GM18505 (cell line): ENCODE data around the gene CATSPERD.
A peak's percentile ranks its signal among the peaks of the same experiment; 100 is the strongest.
"Not testable (repeated sequence)": the region's sequence is repeated elsewhere in the genome, so short reads cannot be mapped to it uniquely, and the experiment has no call there.

ENCODE experiments used
- ATAC-seq: cut with Tn5 transposase; IDR thresholded peaks from one replicate; pipeline ENCODE4 v1.9.1; 2021; ENCODE audit not compliant: unreplicated experiment
- POLR2A ChIP-seq: IDR thresholded peaks from 4 replicates; pipeline ENCODE4 v1.6.1; 2011; ENCODE audit warnings: borderline replicate concordance; ENCODE audit not compliant: insufficient read depth, insufficient read length; ENCODE audit errors: extremely low read depth

The CATSPERD gene

GRCh38 chr19:5680437-5681368 is 39.7 kb upstream of the CATSPERD start, which contains the start of the genes HSD11B1L and MICOS13:
Gene HSD11B1L (plus strand): TSS chr19:5681027. CDS start chr19:5684833, 3,806 bp downstream.
Gene MICOS13 (minus strand): TSS chr19:5680516. CDS start chr19:5680486, 30 bp downstream.
- peak; percentile 84 for TF ChIP-seq POLR2A
- peak; percentile 74 for ATAC-seq

DNA sequence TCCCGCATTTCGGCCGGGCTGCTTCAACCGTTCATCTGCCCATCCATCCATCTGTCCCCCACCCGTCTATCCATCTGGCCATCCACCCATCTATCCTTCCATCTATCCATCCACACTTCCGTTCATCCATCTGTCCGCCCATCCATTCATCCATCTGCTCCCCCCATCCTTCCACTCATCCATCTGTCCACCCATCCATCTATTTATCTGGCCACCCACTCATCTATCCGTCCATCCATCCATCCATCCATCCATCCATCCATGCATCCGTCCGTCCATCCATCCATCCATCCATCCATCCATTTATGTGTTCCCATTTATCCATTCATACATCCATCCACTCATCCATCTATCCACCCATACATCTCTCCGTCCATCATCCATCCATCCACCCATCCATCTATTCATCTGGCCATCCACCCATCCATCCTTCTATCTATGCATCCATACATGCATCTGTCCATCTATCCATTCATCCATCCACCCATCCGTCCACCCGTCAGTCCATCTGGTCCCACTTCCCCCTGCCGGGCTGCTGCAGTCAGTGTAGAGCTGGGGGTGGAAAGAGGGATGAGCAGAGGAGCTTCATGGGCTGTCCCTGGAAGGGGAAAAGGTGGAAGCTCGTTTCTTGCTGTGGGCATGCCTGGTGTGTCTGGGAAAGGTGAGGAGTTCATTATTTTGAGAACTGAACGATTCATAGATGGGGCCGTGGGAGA is 38.9 kb upstream of the CATSPERD start:
- ATAC-seq, result no peak
- TF ChIP-seq POLR2A, result no peak

DNA sequence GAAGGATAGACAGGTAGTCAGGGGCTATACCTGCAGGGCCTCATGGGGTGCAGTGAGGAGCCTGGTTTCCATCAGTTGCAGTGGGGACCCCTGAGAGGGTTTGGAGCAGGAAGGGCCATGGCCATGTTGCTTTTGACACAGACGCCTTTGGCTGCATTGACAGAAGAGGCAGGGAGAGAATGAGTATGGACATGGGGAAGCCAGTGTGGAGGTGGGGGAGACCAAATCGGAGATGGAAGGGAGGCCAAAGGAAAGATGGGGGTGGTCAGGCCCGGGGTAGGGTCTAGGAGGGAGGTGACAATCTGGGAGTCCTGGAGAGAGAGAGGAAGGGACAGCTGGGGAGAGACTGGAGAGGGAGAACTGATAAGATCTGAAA is 38.3 kb upstream of the CATSPERD start:
- no peak for ATAC-seq
- no peak for TF ChIP-seq POLR2A

- TF ChIP-seq POLR2A, result no peak
- no peak for ATAC-seq
Observed at GRCh38 chr19:5683177-5683886, 37.1 kb upstream of the CATSPERD start.

DNA sequence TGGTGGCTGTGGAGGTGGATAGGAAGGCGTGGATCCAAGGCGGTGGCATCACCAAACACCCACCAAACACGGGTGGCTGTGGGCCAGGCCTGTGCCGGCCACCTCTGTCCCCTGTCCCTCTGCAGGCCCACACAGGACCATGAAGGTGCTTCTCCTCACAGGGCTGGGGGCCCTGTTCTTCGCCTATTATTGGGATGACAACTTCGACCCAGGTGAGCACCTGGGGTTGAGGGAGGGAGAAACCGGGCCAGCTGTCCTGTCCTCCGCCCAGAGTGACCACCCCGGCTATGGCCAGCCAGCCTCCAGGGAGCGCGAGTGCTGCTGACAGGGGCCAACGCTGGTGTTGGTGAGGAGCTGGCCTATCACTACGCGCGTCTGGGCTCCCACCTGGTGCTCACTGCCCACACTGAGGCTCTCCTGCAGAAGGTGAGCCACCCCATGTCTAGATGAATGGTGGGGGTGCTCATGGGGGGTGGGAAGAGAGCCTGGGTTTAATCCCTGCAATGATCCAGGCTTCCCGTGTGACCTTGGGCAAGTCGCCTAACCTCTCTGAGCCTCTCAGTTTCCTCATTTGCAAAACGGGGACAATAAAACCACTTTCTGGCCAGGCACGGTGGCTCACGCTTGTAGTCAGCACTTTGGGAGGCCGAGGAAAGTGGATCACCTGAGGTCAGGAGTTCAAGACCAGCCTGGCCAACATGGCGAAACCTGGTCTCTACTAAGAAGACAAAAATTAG is 35.6 kb upstream of the CATSPERD start:
- no peak for TF ChIP-seq POLR2A
- no peak for ATAC-seq

- ATAC-seq, result no peak
- peak; percentile 21 for TF ChIP-seq POLR2A
Observed at GRCh38 chr19:5686326-5686646, 34.2 kb upstream of the CATSPERD start.

GRCh38 chr19:5686647-5687359 is 33.6 kb upstream of the CATSPERD start:
- no peak for TF ChIP-seq POLR2A
- ATAC-seq, result peak; percentile 47

- ATAC-seq, result no peak
- TF ChIP-seq POLR2A, result no peak
Observed at GRCh38 chr19:5687360-5688198, 32.9 kb upstream of the CATSPERD start.

- not testable (repeated sequence) for ATAC-seq
Observed at GRCh38 chr19:5688262-5688881, 32.1 kb upstream of the CATSPERD start.

- ATAC-seq, result peak; percentile 40
- peak; percentile 99 for TF ChIP-seq POLR2A
Observed at GRCh38 chr19:5690125-5690954, 30.1 kb upstream of the CATSPERD start, which contains the start of gene RPL36. Gene RPL36 (plus strand): TSS chr19:5690295. CDS start chr19:5690508, 213 bp downstream.
